ENCODE data around the gene IDH3B.

DNA sequence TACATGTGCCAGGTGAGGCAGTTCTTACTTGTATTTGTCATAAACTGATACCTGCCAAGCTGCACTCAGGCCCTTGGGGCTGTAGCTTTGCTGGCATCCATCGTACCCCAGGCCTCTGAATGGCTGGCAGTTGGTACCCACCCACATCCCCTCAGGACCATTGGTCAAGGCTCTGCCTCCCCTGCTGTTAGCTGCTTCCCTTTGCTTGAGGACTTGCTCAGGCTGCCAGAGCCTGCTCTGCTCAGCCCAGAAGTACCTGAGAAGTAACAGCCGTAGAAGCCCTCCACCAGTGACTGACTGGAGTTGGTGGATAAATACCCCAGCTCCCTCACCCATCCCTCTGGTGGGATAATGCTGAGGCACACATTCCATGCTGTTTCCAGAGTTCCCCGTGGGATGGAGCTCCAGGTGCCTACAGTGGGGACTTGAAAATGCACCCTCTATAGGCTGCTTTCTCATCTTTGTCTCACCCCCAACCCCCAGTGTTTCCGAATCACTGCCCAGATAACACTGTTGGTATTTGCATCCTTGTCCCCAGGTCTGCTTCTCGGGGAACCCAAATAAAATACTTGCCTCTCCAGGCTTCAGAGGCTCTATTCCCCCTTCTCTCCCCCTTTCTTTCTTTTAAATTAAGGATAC is 35.9 kb upstream of the IDH3B start:
- TF ChIP-seq, protein P1, sequence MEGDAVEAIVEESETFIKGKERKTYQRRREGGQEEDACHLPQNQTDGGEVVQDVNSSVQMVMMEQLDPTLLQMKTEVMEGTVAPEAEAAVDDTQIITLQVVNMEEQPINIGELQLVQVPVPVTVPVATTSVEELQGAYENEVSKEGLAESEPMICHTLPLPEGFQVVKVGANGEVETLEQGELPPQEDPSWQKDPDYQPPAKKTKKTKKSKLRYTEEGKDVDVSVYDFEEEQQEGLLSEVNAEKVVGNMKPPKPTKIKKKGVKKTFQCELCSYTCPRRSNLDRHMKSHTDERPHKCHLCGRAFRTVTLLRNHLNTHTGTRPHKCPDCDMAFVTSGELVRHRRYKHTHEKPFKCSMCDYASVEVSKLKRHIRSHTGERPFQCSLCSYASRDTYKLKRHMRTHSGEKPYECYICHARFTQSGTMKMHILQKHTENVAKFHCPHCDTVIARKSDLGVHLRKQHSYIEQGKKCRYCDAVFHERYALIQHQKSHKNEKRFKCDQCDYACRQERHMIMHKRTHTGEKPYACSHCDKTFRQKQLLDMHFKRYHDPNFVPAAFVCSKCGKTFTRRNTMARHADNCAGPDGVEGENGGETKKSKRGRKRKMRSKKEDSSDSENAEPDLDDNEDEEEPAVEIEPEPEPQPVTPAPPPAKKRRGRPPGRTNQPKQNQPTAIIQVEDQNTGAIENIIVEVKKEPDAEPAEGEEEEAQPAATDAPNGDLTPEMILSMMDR (IDR thresholded peaks at IDR 0.05), result no peak
- no peak for TF ChIP-seq POLR2A (IDR thresholded peaks at IDR 0.05)
